Stimulated activated CD4-positive, alpha-beta T cell treated with anti-CD3 and anti-CD28 coated beads, Interleukin-2, amount 100 ng/mL, for 4 hours (primary cell): Measurements from ENCODE around the gene KRTAP5-10.
"Not testable (repeated sequence)": the region's sequence is repeated elsewhere in the genome, so short reads cannot be mapped to it uniquely, and the experiment has no call there.

Source experiments
- DNase-seq: peaks from one replicate; pipeline ENCODE4 v3.0.0-alpha.2; 2020; ENCODE audit warnings: low read depth

The KRTAP5-10 gene

DNA sequence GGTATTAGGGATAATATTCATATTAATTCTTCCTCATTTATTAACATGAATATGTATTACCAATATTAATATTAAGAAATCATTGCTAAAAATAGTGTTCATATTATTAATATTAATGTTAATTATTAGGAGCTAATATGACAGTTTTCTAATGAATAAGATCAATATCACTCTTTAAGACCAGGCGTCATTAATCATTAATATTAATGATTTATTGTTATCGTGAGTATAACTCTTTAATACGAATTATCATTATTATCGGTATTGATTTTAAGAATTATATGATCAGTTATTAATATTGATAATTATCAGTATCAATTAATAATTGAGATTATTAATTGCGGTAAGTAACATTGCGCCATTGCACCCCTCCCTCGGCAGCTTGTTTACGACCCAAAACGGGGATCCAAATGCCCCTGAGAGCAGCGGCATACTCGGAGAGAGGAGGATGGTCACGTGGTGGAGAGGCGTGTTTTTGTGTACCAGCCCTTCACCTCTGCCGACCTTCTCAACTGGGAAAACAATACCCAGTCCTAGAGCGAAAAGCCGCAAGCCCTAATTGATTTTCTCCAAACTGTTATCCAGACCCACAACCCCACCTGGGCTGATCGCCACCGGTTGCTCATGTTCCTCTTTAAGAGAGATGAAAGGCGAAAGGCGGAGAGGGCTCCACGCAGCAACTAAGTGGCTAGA lies 46.0 kb downstream of the KRTAP5-10 start:
- DNase-seq = not testable (repeated sequence)

DNA sequence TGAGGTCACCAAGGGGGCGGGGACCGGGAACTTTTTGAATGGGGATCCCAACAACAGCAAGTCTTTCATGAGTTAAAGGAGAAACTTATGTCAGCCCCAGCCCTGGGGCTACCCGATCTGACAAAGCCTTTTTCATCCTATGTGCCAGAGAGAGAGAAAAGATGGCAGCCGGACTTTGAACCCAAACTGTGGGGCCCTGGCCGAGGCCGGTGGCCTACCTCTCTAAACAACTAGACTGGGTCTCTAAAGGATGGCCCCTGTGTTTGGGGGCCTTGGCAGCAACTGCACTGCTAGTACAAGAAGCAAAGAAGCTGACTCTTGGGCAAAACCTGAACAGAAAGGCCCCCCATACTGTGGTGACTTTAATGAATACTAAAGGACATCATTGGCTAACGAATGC lies 48.6 kb downstream of the KRTAP5-10 start:
- DNase-seq = not testable (repeated sequence)

DNA sequence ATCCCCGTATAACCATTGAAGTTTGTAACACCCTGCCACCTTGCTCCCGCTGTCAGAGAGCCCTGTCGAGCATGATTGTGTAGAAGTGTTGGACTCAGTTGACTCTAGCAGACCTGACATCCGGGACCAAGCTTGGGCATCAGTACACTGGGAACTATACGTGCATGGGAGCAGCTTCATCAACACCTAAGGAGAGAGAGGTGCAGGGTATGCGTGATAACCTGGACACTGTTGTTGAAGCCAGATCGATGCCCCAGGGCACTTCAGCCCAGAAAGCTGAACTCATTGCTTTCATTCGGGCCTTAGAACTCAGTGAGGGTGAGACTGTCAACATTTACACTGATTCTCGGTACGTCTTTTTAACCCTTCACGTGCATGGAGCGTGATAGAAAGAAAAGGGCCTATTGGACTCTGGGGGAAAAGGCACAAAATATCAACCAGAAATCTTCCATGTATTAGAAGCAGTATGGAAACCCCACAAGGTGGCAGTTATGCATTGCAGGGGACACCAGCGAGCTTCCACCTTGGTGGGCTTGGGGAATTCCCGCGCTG lies 49.1 kb downstream of the KRTAP5-10 start:
- not testable (repeated sequence) for DNase-seq

DNA sequence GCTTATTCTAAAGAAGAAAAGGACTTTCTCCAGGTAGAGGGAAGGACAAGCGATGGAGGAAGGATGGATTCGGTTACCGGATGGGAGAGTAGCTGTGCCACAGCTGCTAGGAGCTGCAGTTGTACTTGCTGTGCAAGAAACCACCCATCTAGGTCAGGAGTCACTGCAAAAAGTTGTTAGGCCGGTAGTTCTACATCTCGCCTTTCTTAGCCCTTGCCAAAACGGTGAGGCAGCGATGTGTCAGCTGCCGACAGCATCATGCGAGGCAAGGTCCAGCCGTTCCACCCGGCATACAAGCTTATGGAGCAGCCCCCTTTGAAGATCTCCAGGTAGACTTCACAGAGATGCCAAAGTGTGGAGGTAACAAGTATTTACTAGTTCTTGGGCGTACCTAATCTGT lies 49.6 kb downstream of the KRTAP5-10 start:
- not testable (repeated sequence) for DNase-seq
